Psoas muscle (tissue), 8 donors: Measurements from ENCODE around the gene SOX13. TPM values are rescaled to one million over a fixed set of nuclear protein-coding genes. Genes with fewer than 3 reads are reported as not detected.

Experiments used
- ATAC-seq, 4 donors: fragments of 200-7000 bp; cut with Tn5 transposase; one replicate each; pipeline ENCODE4 v1.9.1; 2020; ENCODE audit warnings: moderate library complexity in 3 of 4, mild to moderate bottlenecking in 2 of 4
- DNase-seq, 2 donors: peaks; one replicate each; pipeline ENCODE4 v3.0.0-alpha.2; 2020
- H3K27ac ChIP-seq: fragments of 200-600 bp; one replicate; pipeline ENCODE4 v1.8.0; 2022
- H3K27me3 ChIP-seq, 3 donors: fragments of 200-600 bp in 1 of 3; one replicate each; pipeline versions ENCODE4 v1.6.1 to v1.8.0; 2013 to 2022; ENCODE audit warnings: low read length in 2 of 3, mild to moderate bottlenecking in 2 of 3, moderate library complexity in 1 of 3; ENCODE audit not compliant: insufficient read depth in 3 of 3
- H3K36me3 ChIP-seq, 2 donors: fragments of 200-600 bp in 1 of 2; one replicate each; pipeline versions ENCODE4 v1.6.1 to v1.8.0; 2013 to 2022; ENCODE audit warnings: low read depth in 1 of 2, mild to moderate bottlenecking in 1 of 2, moderate library complexity in 1 of 2; ENCODE audit not compliant: insufficient read depth in 1 of 2
- H3K4me1 ChIP-seq: fragments of 200-600 bp; one replicate; pipeline ENCODE4 v1.8.0; 2022
- H3K4me3 ChIP-seq: fragments of 200-600 bp; one replicate; pipeline ENCODE4 v1.8.0; 2022; ENCODE audit warnings: mild to moderate bottlenecking
- H3K9me3 ChIP-seq: fragments of 200-600 bp; one replicate; pipeline ENCODE4 v1.8.0; 2022
- WGBS, 3 donors: extraction: QIAGEN DNeasy Blood & Tissue Kit; methylation state at CpG; one replicate each; pipeline versions ENCODE4 v1.1.6 to v1.1.7; 2013; 5-methylcytosine and 5-hydroxymethylcytosine counted together
- intact Hi-C, 2 donors: fragments of 100-400 bp; cut with DNase I; formaldehyde crosslinking; loops; one replicate each; pipeline versions ENCODE4 v1.11.0 to v1.14.2; 2022
- polyA plus RNA-seq, 3 donors: library from polyadenylated mRNA; stranded (reverse); fragments of 200-250 nt; gene quantifications; one replicate each; pipeline ENCODE4 v1.2.3, GENCODE V29; 2013
- total RNA-seq, 4 donors: library from RNA; stranded (reverse); fragmentation: NEBNext Ultra II Directional in 2 of 4; extraction: Animal tissue kit (Norgen Biotek cat#: 25700) in 2 of 4; gene quantifications; one replicate each; pipeline versions ENCODE4 v1.2.1 to v1.2.4, GENCODE V29; 2021 to 2023
- TF ChIP-seq, protein P1 (sequence below): fragments of 200-600 bp; IDR thresholded peaks from one replicate; pipeline ENCODE4 v1.8.0; 2022; ENCODE audit warnings: antibody characterized with exemption
- donor health status: healthy with polysubstance abuse.
- donor health status: DM: no; HTN: no; CAD: no; lungs with moderate emphysema.
- donor health status: Bipolar disorder and iron deficiency.
- donor health status: healthy.
- donor health status: DM: yes; HTN: yes; CAD: no.
- donor health status: DM: no; HTN: no; CAD: no.
- donor health status: DM: no; HTN: no; CAD: no.
- donor health status: DM: yes; HTN: yes; CAD: no.

SOX13 gene
- total and polyA plus RNA-seq, 7 donors: 5.2 to 19.6 (median 9.4) TPM

- H3K27ac ChIP-seq: no peak overlapping the region
- DNase-seq (no peak), ATAC-seq (no peak)
- H3K36me3 ChIP-seq: peaks cover 0 to 53% of the 10 kb centered on the region in 2 donors
- no peaks in the 10 kb centered on the region for H3K9me3 ChIP-seq
- no peak overlapping the region for H3K4me3 ChIP-seq
- TF ChIP-seq, protein P1, sequence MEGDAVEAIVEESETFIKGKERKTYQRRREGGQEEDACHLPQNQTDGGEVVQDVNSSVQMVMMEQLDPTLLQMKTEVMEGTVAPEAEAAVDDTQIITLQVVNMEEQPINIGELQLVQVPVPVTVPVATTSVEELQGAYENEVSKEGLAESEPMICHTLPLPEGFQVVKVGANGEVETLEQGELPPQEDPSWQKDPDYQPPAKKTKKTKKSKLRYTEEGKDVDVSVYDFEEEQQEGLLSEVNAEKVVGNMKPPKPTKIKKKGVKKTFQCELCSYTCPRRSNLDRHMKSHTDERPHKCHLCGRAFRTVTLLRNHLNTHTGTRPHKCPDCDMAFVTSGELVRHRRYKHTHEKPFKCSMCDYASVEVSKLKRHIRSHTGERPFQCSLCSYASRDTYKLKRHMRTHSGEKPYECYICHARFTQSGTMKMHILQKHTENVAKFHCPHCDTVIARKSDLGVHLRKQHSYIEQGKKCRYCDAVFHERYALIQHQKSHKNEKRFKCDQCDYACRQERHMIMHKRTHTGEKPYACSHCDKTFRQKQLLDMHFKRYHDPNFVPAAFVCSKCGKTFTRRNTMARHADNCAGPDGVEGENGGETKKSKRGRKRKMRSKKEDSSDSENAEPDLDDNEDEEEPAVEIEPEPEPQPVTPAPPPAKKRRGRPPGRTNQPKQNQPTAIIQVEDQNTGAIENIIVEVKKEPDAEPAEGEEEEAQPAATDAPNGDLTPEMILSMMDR: no peak
- 86 to 93% (median 87%) methylated on average over 4 of the region's 4 CpGs for WGBS, 3 donors
- no peaks in the 10 kb centered on the region for H3K27me3 ChIP-seq
- peaks cover 9% of the 10 kb centered on the region for H3K4me1 ChIP-seq
- intact Hi-C loops: no loop called here
Observed at GRCh38 chr1:204115116-204115515, 42.2 kb downstream of the SOX13 start.

- WGBS, 3 donors: 91 to 97% (median 95%) methylated on average over 4 of the region's 4 CpGs
Observed at GRCh38 chr1:204116539-204116938, 43.6 kb downstream of the SOX13 start.

DNA sequence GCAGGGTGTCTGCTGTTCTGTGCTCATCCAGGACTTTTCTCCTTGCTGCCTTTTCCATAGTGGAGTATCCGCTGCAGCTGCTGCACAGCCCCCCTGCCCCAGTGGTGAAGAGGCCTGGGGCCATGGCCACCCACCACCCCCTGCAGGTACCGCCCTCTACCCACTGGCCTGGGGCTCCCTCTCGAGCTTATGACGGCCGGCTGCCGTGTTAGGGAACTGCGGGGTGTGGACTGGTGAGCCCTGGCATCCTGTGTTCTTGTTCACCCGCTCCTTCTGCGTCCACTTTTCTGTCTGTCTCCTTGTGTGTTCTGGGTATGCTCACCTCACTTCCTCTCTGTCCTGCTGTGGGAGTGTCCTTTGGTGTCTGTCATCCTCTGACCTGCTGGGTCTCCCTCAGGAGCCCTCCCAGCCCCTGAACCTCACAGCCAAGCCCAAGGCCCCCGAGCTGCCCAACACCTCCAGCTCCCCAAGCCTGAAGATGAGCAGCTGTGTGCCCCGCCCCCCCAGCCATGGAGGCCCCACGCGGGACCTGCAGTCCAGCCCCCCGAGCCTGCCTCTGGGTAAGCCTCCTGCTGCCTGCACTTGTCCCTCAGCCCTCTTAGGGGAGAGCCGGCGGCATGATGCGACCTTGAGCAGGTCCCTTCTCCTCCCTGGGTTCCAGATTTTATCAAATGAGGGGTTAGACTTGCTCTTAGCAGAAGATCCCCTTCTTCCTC lies 49.1 kb downstream of the SOX13 start:
- Histone ChIP-seq H3K27ac (no peak overlapping the region), H3K36me3 (peaks cover 0 to 91% of the 10 kb centered on the region in 2 donors), H3K4me3 (no peak overlapping the region), H3K4me1 (peaks cover under 1% of the 10 kb centered on the region), H3K9me3 (no peaks in the 10 kb centered on the region), H3K27me3 (no peaks in the 10 kb centered on the region)
- TF ChIP-seq, protein P1: no peak
- WGBS, 3 donors: 86 to 94% (median 90%) methylated on average over 17 of the region's 17 CpGs
- ATAC-seq: no peak
- DNase-seq: no peak
- intact Hi-C loops: no loop called here

More at GRCh38 chr1:204116539-204116938, 43.6 kb downstream of the SOX13 start:
- peaks cover 0 to 63% of the 10 kb centered on the region in 2 donors for H3K36me3 ChIP-seq
- H3K4me1 ChIP-seq: no peaks in the 10 kb centered on the region
- H3K27ac ChIP-seq: no peak overlapping the region
- no peak overlapping the region for H3K4me3 ChIP-seq
- no peaks in the 10 kb centered on the region for H3K9me3 ChIP-seq
- ATAC-seq: no peak
- no peak for DNase-seq
- intact Hi-C loops: no loop called here
- TF ChIP-seq, protein P1: no peak
- H3K27me3 ChIP-seq: no peaks in the 10 kb centered on the region

- Histone ChIP-seq H3K9me3 (no peaks in the 10 kb centered on the region), H3K27me3 (no peaks in the 10 kb centered on the region), H3K36me3 (peaks cover 0 to 78% of the 10 kb centered on the region in 2 donors), H3K4me1 (peaks cover 12% of the 10 kb centered on the region), H3K4me3 (no peak overlapping the region), H3K27ac (no peak overlapping the region)
- intact Hi-C loops: no loop called here
- no peak for DNase-seq
- 60 to 85% (median 66%) methylated on average over 9 of the region's 9 CpGs for WGBS, 3 donors
- ATAC-seq: no peak
- TF ChIP-seq, protein P1: peak; percentile 7
Observed at GRCh38 chr1:204123376-204123775, 50.5 kb downstream of the SOX13 start.
